ENCODE data around the gene MS4A4E. TPM values are rescaled to one million over a fixed set of nuclear protein-coding genes. Genes with fewer than 3 reads are reported as not detected.
A peak's percentile ranks its signal among the peaks of the same experiment; 100 is the strongest.

Gene MS4A4E
- total RNA-seq, 1 donor from 2014 or later: 2.7 TPM

DNA sequence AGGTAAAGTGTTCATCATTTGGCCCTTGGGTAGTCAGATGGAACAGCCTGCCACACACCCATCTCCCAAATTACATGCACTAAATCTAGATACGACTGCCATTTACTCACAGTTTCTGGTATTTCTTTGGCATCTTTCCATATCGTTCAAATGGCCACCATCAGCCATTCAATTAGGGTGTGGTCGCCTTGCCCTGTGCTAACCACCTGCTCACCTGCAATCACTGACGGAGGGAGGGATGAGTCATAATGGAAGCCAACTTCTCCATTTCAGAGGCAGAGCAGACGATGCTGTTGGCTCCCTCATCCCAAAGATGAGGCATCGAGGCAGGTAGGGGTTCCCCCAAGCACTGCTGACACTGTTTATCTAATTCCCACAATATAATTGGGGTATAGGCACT is 74.6 kb downstream of the MS4A4E start:
- Histone ChIP-seq H3K4me1 (no peaks in the 10 kb centered on the region), H3K9me3 (no peaks in the 10 kb centered on the region), H3K36me3 (no peaks in the 10 kb centered on the region), H3K4me3 (no peak overlapping the region), H3K27ac (no peak overlapping the region), H3K27me3 (ENCODE audit: low read depth) (no peaks in the 10 kb centered on the region)
- DNase-seq (no peak), ATAC-seq (peak in 1 of 2 donors; percentile 14)
- intact Hi-C loops (cut with DNase I): no loop called here
- TF ChIP-seq CTCF (IDR thresholded peaks at IDR 0.05): no peak

GRCh38 chr11:60165951-60166350 is 77.0 kb downstream of the MS4A4E start:
- H3K4me3 ChIP-seq: no peak overlapping the region
- H3K36me3 ChIP-seq: no peaks in the 10 kb centered on the region
- ATAC-seq (no peak), DNase-seq (no peak)
- H3K9me3 ChIP-seq: no peaks in the 10 kb centered on the region
- no peaks in the 10 kb centered on the region for H3K27me3 ChIP-seq (ENCODE audit: low read depth)
- H3K27ac ChIP-seq: no peak overlapping the region
- TF ChIP-seq CTCF (IDR thresholded peaks at IDR 0.05): no peak
- no peaks in the 10 kb centered on the region for H3K4me1 ChIP-seq
- intact Hi-C loops (cut with DNase I): no loop called here

DNA sequence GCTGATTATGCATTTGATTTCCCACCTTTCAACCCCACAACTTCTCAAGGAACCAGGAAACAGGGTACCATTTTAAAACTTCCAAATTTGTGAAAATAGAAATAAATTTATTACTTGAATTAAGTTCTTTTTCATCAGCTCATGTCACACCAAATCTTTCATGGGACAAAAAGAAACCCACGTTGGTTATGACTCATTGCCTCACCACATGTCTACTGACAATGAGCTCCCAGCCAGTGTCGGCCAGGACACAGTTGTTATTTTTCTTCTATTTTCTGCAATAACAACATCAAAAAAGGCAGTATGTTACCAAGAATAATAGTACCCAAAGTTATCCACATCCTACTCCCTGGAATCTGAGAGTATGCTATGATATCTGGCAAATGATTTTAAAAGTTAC is 77.4 kb downstream of the MS4A4E start:
- no peak overlapping the region for H3K4me3 ChIP-seq
- no peak for ATAC-seq

DNA sequence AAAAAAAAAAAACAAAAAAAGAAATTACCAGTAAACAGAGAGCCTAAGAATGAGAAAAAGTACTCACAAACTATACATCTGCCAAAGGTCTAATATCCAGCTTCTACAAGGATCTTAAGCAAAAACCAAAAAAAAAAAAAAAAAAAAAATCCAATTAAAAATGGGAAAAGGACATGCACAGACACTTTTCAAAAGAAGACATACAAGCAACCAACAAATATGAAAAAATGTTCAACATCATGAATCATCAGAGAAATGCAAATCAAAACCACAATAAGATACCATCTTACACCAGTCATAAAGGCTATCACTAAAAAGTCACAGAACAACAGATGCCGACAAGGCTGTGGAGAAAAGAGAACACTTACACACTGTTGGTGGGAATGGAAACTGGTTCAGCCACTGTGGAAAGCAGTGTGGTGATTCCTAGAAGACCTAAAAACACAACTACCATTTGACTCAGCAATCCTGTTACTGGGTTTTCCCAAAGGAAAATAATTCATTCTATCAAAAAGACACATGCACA is 78.3 kb downstream of the MS4A4E start:
- Histone ChIP-seq H3K4me1 (no peaks in the 10 kb centered on the region), H3K9me3 (no peaks in the 10 kb centered on the region), H3K36me3 (no peaks in the 10 kb centered on the region), H3K27me3 (ENCODE audit: low read depth) (no peaks in the 10 kb centered on the region), H3K4me3 (no peak overlapping the region), H3K27ac (no peak overlapping the region)
- intact Hi-C loops (cut with DNase I): no loop called here
- DNase-seq (no peak), ATAC-seq (no peak)
- TF ChIP-seq CTCF (IDR thresholded peaks at IDR 0.05): no peak

More for the DNA sequence above, 77.4 kb downstream of the MS4A4E start:
- Histone ChIP-seq H3K27ac (no peak overlapping the region), H3K36me3 (no peaks in the 10 kb centered on the region), H3K9me3 (no peaks in the 10 kb centered on the region), H3K27me3 (ENCODE audit: low read depth) (no peaks in the 10 kb centered on the region), H3K4me1 (no peaks in the 10 kb centered on the region)
- intact Hi-C loops (cut with DNase I): no loop called here
- TF ChIP-seq CTCF (IDR thresholded peaks at IDR 0.05): no peak
- DNase-seq: no peak

GRCh38 chr11:60161766-60162165 is 81.2 kb downstream of the MS4A4E start:
- intact Hi-C loops (cut with DNase I): no loop called here
- Histone ChIP-seq H3K36me3 (no peaks in the 10 kb centered on the region), H3K27me3 (ENCODE audit: low read depth) (no peaks in the 10 kb centered on the region), H3K27ac (no peak overlapping the region), H3K4me1 (no peaks in the 10 kb centered on the region), H3K9me3 (no peaks in the 10 kb centered on the region), H3K4me3 (no peak overlapping the region)
- no peak for TF ChIP-seq CTCF (IDR thresholded peaks at IDR 0.05)
- no peak for DNase-seq
- ATAC-seq: no peak

DNA sequence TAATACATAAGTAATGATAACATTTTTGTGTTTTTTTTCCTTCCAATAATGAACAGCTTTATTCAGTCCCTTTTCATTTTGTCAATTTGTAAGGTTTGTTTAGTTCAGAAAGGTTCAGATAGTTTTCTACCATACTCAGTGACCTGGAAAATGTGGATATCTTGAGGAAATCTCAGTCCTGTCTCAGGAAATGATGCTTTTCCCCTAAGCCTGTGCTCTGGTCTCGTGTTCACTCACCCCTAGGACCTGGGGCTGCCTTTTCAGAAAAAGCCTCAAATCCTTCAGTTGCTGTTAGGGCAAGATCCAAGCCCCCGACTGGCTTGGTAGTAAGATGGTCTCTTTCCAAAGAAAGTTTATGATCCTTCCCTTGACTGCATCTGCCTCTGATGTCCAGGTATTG is 81.8 kb downstream of the MS4A4E start:
- no peak for TF ChIP-seq CTCF (IDR thresholded peaks at IDR 0.05)
- Histone ChIP-seq H3K4me1 (no peaks in the 10 kb centered on the region), H3K4me3 (no peak overlapping the region), H3K9me3 (no peaks in the 10 kb centered on the region), H3K27me3 (ENCODE audit: low read depth) (no peaks in the 10 kb centered on the region), H3K27ac (no peak overlapping the region), H3K36me3 (no peaks in the 10 kb centered on the region)
- ATAC-seq (no peak), DNase-seq (no peak)
- intact Hi-C loops (cut with DNase I): no loop called here
